Activated CD4-positive, alpha-beta T cell treated with anti-CD3 and anti-CD28 coated beads, Interleukin-2, amount 10 ng/mL, durations not matched to agents 24 days and 14 days (primary cell): ENCODE results near the gene HOXC11. TPM values are rescaled to one million over a fixed set of nuclear protein-coding genes. Genes with fewer than 3 reads are reported as not detected.

Experiments
- DNase-seq: peaks from one replicate; pipeline ENCODE4 v3.0.0; 2022
- H3K27ac Mint-ChIP-seq: one replicate; pipeline ENCODE4 v1.8.0; 2022; ENCODE audit warnings: mild to moderate bottlenecking, mixed read lengths
- H3K27me3 Mint-ChIP-seq: one replicate; pipeline ENCODE4 v1.8.0; 2022; ENCODE audit warnings: mixed read lengths
- H3K36me3 Mint-ChIP-seq: one replicate; pipeline ENCODE4 v1.8.0; 2022; ENCODE audit warnings: low read depth, mild to moderate bottlenecking, mixed read lengths
- H3K4me1 Mint-ChIP-seq: one replicate; pipeline ENCODE4 v1.8.0; 2021; ENCODE audit warnings: mixed read lengths
- H3K4me3 Mint-ChIP-seq: one replicate; pipeline ENCODE4 v1.8.0; 2022; ENCODE audit warnings: mild to moderate bottlenecking, moderate library complexity, mixed read lengths
- H3K9me3 Mint-ChIP-seq: one replicate; pipeline ENCODE4 v1.8.0; 2021; ENCODE audit warnings: mixed read lengths
- intact Hi-C: fragments of 100-400 bp; cut with micrococcal nuclease; formaldehyde crosslinking; loops from one replicate; pipeline ENCODE4 v1.15.1; 2023
- total RNA-seq: library from RNA; stranded (reverse); gene quantifications from 2 replicates; pipeline ENCODE4 v1.2.3, GENCODE V29; 2022

HOXC11 gene
- total RNA-seq = not detected in 2 replicates

GRCh38 chr12:53972722-53973235 lies at the start of gene HOXC11:
HOXC11 (plus strand) TSS chr12:53973126; CDS start chr12:53973242, 116 bp downstream.
- H3K36me3 Mint-ChIP-seq = peaks cover 7% of the 10 kb centered on the region
- DNase-seq = no peak
- peak within 1 kb of the TSS; percentile 43 for H3K4me3 Mint-ChIP-seq
- H3K27ac Mint-ChIP-seq = peak within 1 kb of the TSS; percentile 78
- peaks cover 6% of the 10 kb centered on the region for H3K9me3 Mint-ChIP-seq
- peaks cover 9% of the 10 kb centered on the region for H3K4me1 Mint-ChIP-seq
- H3K27me3 Mint-ChIP-seq = peaks cover 90% of the 10 kb centered on the region
- intact Hi-C loops = loop anchor here (5.0 kb wide), 1 partner anchor 40 kb away; no protein-coding TSS in a partner anchor

GRCh38 chr12:53924521-53925405 lies 48.2 kb upstream of the HOXC11 start:
- peaks cover 7% of the 10 kb centered on the region for H3K9me3 Mint-ChIP-seq
- no peak overlapping the region for H3K4me3 Mint-ChIP-seq
- peaks cover 84% of the 10 kb centered on the region for H3K27me3 Mint-ChIP-seq
- H3K36me3 Mint-ChIP-seq = no peaks in the 10 kb centered on the region
- DNase-seq = no peak
- H3K27ac Mint-ChIP-seq = no peak overlapping the region
- no peaks in the 10 kb centered on the region for H3K4me1 Mint-ChIP-seq
- intact Hi-C loops = loop anchor here (5.0 kb wide), 1 partner anchor 128 kb away; the partner anchor contains the start of gene HOXC4

GRCh38 chr12:53927220-53928029 lies 45.5 kb upstream of the HOXC11 start:
- no peak for DNase-seq
- Mint-ChIP-seq H3K9me3 (peaks cover 7% of the 10 kb centered on the region), H3K27me3 (peaks cover 89% of the 10 kb centered on the region), H3K4me1 (no peaks in the 10 kb centered on the region), H3K27ac (no peak overlapping the region), H3K4me3 (no peak overlapping the region), H3K36me3 (no peaks in the 10 kb centered on the region)
- intact Hi-C loops = loop anchor here (5.0 kb wide), 1 partner anchor 125 kb away; the partner anchor contains the start of gene HOXC4

- no peak for DNase-seq
- Mint-ChIP-seq H3K27me3 (peaks cover 90% of the 10 kb centered on the region), H3K4me3 (no peak overlapping the region), H3K9me3 (peaks cover 7% of the 10 kb centered on the region), H3K36me3 (no peaks in the 10 kb centered on the region), H3K4me1 (no peaks in the 10 kb centered on the region), H3K27ac (no peak overlapping the region)
- intact Hi-C loops = loop anchor here (5.0 kb wide), 1 partner anchor 124 kb away; the partner anchor contains the start of gene HOXC4
These were observed 44.7 kb upstream of the HOXC11 start for GRCh38 chr12:53928054-53928835.

GRCh38 chr12:53929527-53929926 lies 43.4 kb upstream of the HOXC11 start:
- Mint-ChIP-seq H3K9me3 (peaks cover 7% of the 10 kb centered on the region), H3K27me3 (peaks cover 92% of the 10 kb centered on the region), H3K36me3 (no peaks in the 10 kb centered on the region), H3K4me1 (no peaks in the 10 kb centered on the region), H3K4me3 (no peak overlapping the region), H3K27ac (no peak overlapping the region)
- intact Hi-C loops = loop anchor here (5.0 kb wide), 1 partner anchor 123 kb away; the partner anchor contains the start of gene HOXC4
- no peak for DNase-seq

GRCh38 chr12:53930591-53931255 lies 42.2 kb upstream of the HOXC11 start:
- DNase-seq = no peak
- H3K36me3 Mint-ChIP-seq = no peaks in the 10 kb centered on the region
- peaks cover 93% of the 10 kb centered on the region for H3K27me3 Mint-ChIP-seq
- peaks cover 2% of the 10 kb centered on the region for H3K4me1 Mint-ChIP-seq
- H3K27ac Mint-ChIP-seq = no peak overlapping the region
- intact Hi-C loops = loop anchor here (10.0 kb wide), 1 partner anchor 64 kb away; no protein-coding TSS in a partner anchor
- H3K9me3 Mint-ChIP-seq = peaks cover 7% of the 10 kb centered on the region
- H3K4me3 Mint-ChIP-seq = no peak overlapping the region

GRCh38 chr12:53931844-53932581 lies 40.9 kb upstream of the HOXC11 start:
- peaks cover 9% of the 10 kb centered on the region for H3K9me3 Mint-ChIP-seq
- H3K27me3 Mint-ChIP-seq = peaks cover 92% of the 10 kb centered on the region
- intact Hi-C loops = loop anchor here (10.0 kb wide), 1 partner anchor 63 kb away; no protein-coding TSS in a partner anchor

GRCh38 chr12:53932915-53933314 lies 40.0 kb upstream of the HOXC11 start:
- no peaks in the 10 kb centered on the region for H3K36me3 Mint-ChIP-seq
- peaks cover 93% of the 10 kb centered on the region for H3K27me3 Mint-ChIP-seq
- peaks cover 11% of the 10 kb centered on the region for H3K9me3 Mint-ChIP-seq
- intact Hi-C loops = loop anchor here (10.0 kb wide), 1 partner anchor 62 kb away; no protein-coding TSS in a partner anchor
- H3K4me1 Mint-ChIP-seq = peaks cover 2% of the 10 kb centered on the region
- H3K4me3 Mint-ChIP-seq = no peak overlapping the region
- no peak for DNase-seq
- no peak overlapping the region for H3K27ac Mint-ChIP-seq

More at GRCh38 chr12:53931844-53932581, 40.9 kb upstream of the HOXC11 start:
- Mint-ChIP-seq H3K4me1 (peaks cover 2% of the 10 kb centered on the region), H3K4me3 (no peak overlapping the region), H3K36me3 (no peaks in the 10 kb centered on the region), H3K27ac (no peak overlapping the region)
- no peak for DNase-seq

- Mint-ChIP-seq H3K4me3 (no peak overlapping the region), H3K27ac (peak overlapping the region; percentile 41), H3K4me1 (peaks cover 2% of the 10 kb centered on the region), H3K27me3 (peaks cover 88% of the 10 kb centered on the region), H3K36me3 (no peaks in the 10 kb centered on the region), H3K9me3 (peaks cover 7% of the 10 kb centered on the region)
- intact Hi-C loops = loop anchor here (2.0 to 10.0 kb wide), 2 partner anchors 15 to 59 kb away; no protein-coding TSS in a partner anchor
- no peak for DNase-seq
These were observed 37.3 kb upstream of the HOXC11 start for GRCh38 chr12:53935383-53936341.

- H3K27ac Mint-ChIP-seq = no peak overlapping the region
- peaks cover 7% of the 10 kb centered on the region for H3K9me3 Mint-ChIP-seq
- H3K27me3 Mint-ChIP-seq = peaks cover 88% of the 10 kb centered on the region
- H3K4me3 Mint-ChIP-seq = no peak overlapping the region
- no peak for DNase-seq
- H3K4me1 Mint-ChIP-seq = peaks cover 2% of the 10 kb centered on the region
- intact Hi-C loops = loop anchor here (2.0 to 10.0 kb wide), 2 partner anchors 14 to 58 kb away; no protein-coding TSS in a partner anchor
- H3K36me3 Mint-ChIP-seq = no peaks in the 10 kb centered on the region
These were observed 35.8 kb upstream of the HOXC11 start for GRCh38 chr12:53937099-53937498.
